HepG2 (cell line): ENCODE results near the gene COG4. TPM values are rescaled to one million over a fixed set of nuclear protein-coding genes. Genes with fewer than 3 reads are reported as not detected.

Experiments used
- CCAR2 ChIP-seq: fragments of 200-400 bp; formaldehyde crosslinking; optimal IDR thresholded peaks from 2 replicates; pipeline ENCODE3; 2018; ENCODE audit warnings: low read depth, mild to moderate bottlenecking, low read length, moderate library complexity
- DZIP1 ChIP-seq: sonication (generic); formaldehyde crosslinking; IDR thresholded peaks from 2 replicates; pipeline ENCODE4 v1.5.0; 2020; ENCODE audit warnings: mild to moderate bottlenecking, missing genetic modification reagents
- ERF ChIP-seq: IDR thresholded peaks from 2 replicates; pipeline ENCODE4 v1.6.1; 2018; ENCODE audit warnings: missing biosample characterization, missing genetic modification reagents
- HMGXB3 ChIP-seq: sonication (generic); formaldehyde crosslinking; IDR thresholded peaks from 2 replicates; pipeline ENCODE4 v1.4.0; 2020; ENCODE audit warnings: missing genetic modification reagents, borderline replicate concordance
- KDM5A ChIP-seq: fragments of 200-600 bp; sonication (generic); IDR thresholded peaks from 2 replicates; pipeline ENCODE4 v1.7.0; 2018; ENCODE audit warnings: antibody characterized with exemption, mild to moderate bottlenecking, low read length, borderline replicate concordance
- MAF1 ChIP-seq: sonication (generic); formaldehyde crosslinking; IDR thresholded peaks from 2 replicates; pipeline ENCODE4 v1.5.0; 2020; ENCODE audit warnings: missing genetic modification reagents, borderline replicate concordance
- NFKBIZ ChIP-seq: IDR thresholded peaks from 2 replicates; pipeline ENCODE4 v1.6.1; 2018; ENCODE audit warnings: missing genetic modification reagents, missing compliant biosample characterization
- PAF1 ChIP-seq: IDR thresholded peaks from 2 replicates; pipeline ENCODE4 v1.6.1; 2016; ENCODE audit warnings: missing genetic modification reagents, missing compliant biosample characterization
- SKI ChIP-seq: fragments of 450-650 bp; IDR thresholded peaks from one replicate; pipeline ENCODE4 v1.6.1; 2018; ENCODE audit warnings: mild to moderate bottlenecking; ENCODE audit not compliant: partially characterized antibody
- SOX6 ChIP-seq, 2 experiments: fragments of 450-650 bp in 1 of 2; sonication (generic) in 1 of 2; formaldehyde crosslinking in 1 of 2; IDR thresholded peaks; 2 replicates each; pipeline versions ENCODE4 v1.4.0 to v1.6.1; 2017 to 2020; ENCODE audit warnings: antibody characterized with exemption in 1 of 2, mild to moderate bottlenecking in 1 of 2, missing genetic modification reagents in 1 of 2
- SP4 ChIP-seq: sonication (generic); formaldehyde crosslinking; IDR thresholded peaks from 2 replicates; pipeline ENCODE4 v1.8.1; 2023; ENCODE audit warnings: mild to moderate bottlenecking, missing genetic modification reagents
- TCF12 ChIP-seq, 2 experiments: fragments of 450-650 bp in 1 of 2; sonication (generic) in 1 of 2; formaldehyde crosslinking in 1 of 2; IDR thresholded peaks; 2 replicates each; pipeline versions ENCODE4 v1.6.1 to v1.8.0; 2017 to 2022; ENCODE audit warnings: antibody characterized with exemption in 1 of 2, mild to moderate bottlenecking in 1 of 2, missing genetic modification reagents in 1 of 2, moderate library complexity in 1 of 2
- THRA ChIP-seq: sonication (generic); formaldehyde crosslinking; IDR thresholded peaks from 2 replicates; pipeline ENCODE4 v1.4.0; 2020; ENCODE audit warnings: missing genetic modification reagents, borderline replicate concordance
- ZFAT ChIP-seq: sonication (generic); formaldehyde crosslinking; conservative IDR thresholded peaks from 2 replicates; pipeline ENCODE4 v1.8.1; 2023; ENCODE audit warnings: missing genetic modification reagents, inconsistent platforms
- ZNF367 ChIP-seq: sonication (generic); formaldehyde crosslinking; IDR thresholded peaks from 2 replicates; pipeline ENCODE4 v1.4.0; 2020; ENCODE audit warnings: missing genetic modification reagents, borderline replicate concordance
- ZNF569 ChIP-seq: sonication (generic); formaldehyde crosslinking; IDR thresholded peaks from 2 replicates; pipeline ENCODE4 v1.5.0; 2020; ENCODE audit warnings: mild to moderate bottlenecking, missing genetic modification reagents, moderate library complexity, borderline replicate concordance
- ZNF710 ChIP-seq: sonication (generic); formaldehyde crosslinking; IDR thresholded peaks from 2 replicates; pipeline ENCODE4 v1.5.0; 2020; ENCODE audit warnings: mild to moderate bottlenecking, missing genetic modification reagents, borderline replicate concordance
- polyA plus RNA-seq, 8 experiments: library from polyadenylated mRNA; depleted of rRNA in 3 of 8; stranded (reverse) in 7 of 8; unstranded in 1 of 8; fragments of >200 nt; fragmentation: Illumina TruSeq in 4 of 8; extraction: Trizol in 4 of 8; gene quantifications; 2 replicates each; pipeline versions ENCODE4 v1.2.1 to v1.2.3, GENCODE V29; 2011 to 2016; ENCODE audit warnings: low read depth in 4 of 8, missing spikeins in 1 of 8, mixed read lengths in 1 of 8; ENCODE audit not compliant: insufficient read depth in 1 of 8
- total RNA-seq, 5 experiments: library from RNA; depleted of rRNA; stranded (reverse); fragments of >200 nt; fragmentation: Illumina TruSeq; extraction: Trizol; gene quantifications; 2 replicates each; pipeline ENCODE4 v1.2.3, GENCODE V29; 2016; ENCODE audit warnings: low read depth in 1 of 5

COG4 gene
- total and polyA plus RNA-seq, 2 of the 13 experiments (the other 11 are each of a cell fraction or from before 2014, with no cell fraction given) = 51.1 to 73.8 TPM

- TF ChIP-seq HMGXB3 (CRISPR knock-in tag) = no peak
- no peak for TF ChIP-seq TCF12 (IDR thresholded peaks at IDR 0.05)
- TF ChIP-seq TCF12 (CRISPR knock-in tag; IDR thresholded peaks at IDR 0.05) = no peak
- TF ChIP-seq ZNF710 (CRISPR knock-in tag) = peak; percentile 44; the same call in 1 of the 2 replicates
- 0 out of 2 replicates have a peak, but pooled peaks have one; percentile 39 for TF ChIP-seq ZNF569
- TF ChIP-seq NFKBIZ (CRISPR knock-in tag) = peak; percentile 79; the same call in 1 of the 2 replicates
- no peak for TF ChIP-seq CCAR2
- TF ChIP-seq PAF1 (CRISPR knock-in tag) = no peak
- TF ChIP-seq SP4 (CRISPR knock-in tag) = peak; percentile 60
- peak; percentile 50 for TF ChIP-seq ERF (CRISPR knock-in tag)
- TF ChIP-seq SOX6 (IDR thresholded peaks at IDR 0.05) = no peak
- peak; percentile 56 for TF ChIP-seq SOX6 (CRISPR knock-in tag; IDR thresholded peaks at IDR 0.05)
- TF ChIP-seq KDM5A = peak; percentile 44; the same call in 1 of the 2 replicates
- peak; percentile 57 for TF ChIP-seq SKI
- no peak for TF ChIP-seq MAF1 (CRISPR knock-in tag)
- peak; percentile 85; the same call in 1 of the 2 replicates for TF ChIP-seq ZNF367 (CRISPR knock-in tag)
- 0 out of 2 replicates have a peak, but pooled peaks have one; percentile 67 for TF ChIP-seq DZIP1
- TF ChIP-seq ZFAT (CRISPR knock-in tag) = peak; percentile 90
- 0 out of 2 replicates have a peak, but pooled peaks have one; percentile 14 for TF ChIP-seq THRA (CRISPR knock-in tag)
These were observed 517 bp upstream of the COG4 start, which contains the start of gene SF3B3 (continued) for GRCh38 chr16:70523743-70524398.
